ENCODE results near the gene LRRC10. TPM values are rescaled to one million over a fixed set of nuclear protein-coding genes. Genes with fewer than 3 reads are reported as not detected.

LRRC10 gene
- polyA plus RNA-seq, 2 of the 4 experiments (the other 2 are of a cell fraction) = not detected

DNA sequence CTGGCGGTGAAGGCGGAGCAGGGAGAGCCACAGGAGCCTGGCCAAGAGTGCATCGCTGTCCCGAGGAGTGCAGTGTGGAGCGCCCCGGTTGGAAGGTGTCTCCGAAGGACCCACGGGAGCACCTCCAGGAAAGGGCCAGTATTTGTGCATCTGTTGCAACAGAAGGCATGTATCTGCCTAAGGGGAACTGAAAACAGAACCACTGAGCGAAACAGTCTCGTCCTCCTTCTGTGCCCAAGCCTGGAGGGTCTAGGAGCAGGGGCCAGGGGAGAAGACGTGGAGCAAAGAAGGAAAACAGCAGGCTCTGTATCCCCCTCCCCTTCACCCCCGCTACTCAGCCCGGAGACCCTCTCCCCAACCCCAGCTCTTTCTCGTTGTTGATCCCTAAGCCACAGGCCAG is 5.3 kb upstream of the LRRC10 start:
- CTCF ChIA-PET = interaction anchor here (8.1 kb wide), 1 partner anchor 22 kb away, joined by 53 read pairs; no protein-coding TSS in a partner anchor
- ATAC-seq (no peak; a peak in 1 of 6 replicates), FAIRE-seq (no peak), DNase-seq (ENCODE audit: low read depth in 1 of 2, low spot score in 1 of 2) (no peak)
- Histone ChIP-seq H3K27ac (no peak overlapping the region), H3K4me3 (no peak overlapping the region), H3K9me3 (no peaks in the 10 kb centered on the region), H3K4me1 (no peaks in the 10 kb centered on the region), H3K4me2 (no peak overlapping the region)
- WGBS (ENCODE audit: missing lambda C conversion rate) = 47% methylated on average over 14 of the region's 14 CpGs
- POLR2A ChIA-PET = no interaction called here
- TF ChIP-seq BHLHE40 (IDR thresholded peaks at IDR 0.05; ENCODE audit: low read depth, low read length) (no peak), MAFK (IDR thresholded peaks at IDR 0.05; ENCODE audit: partially characterized antibody) (no peak), NR3C1 (IDR thresholded peaks at IDR 0.05) (no peak), SMC3 (IDR thresholded peaks at IDR 0.05) (no peak), GATA3 (IDR thresholded peaks at IDR 0.05; ENCODE audit: borderline replicate concordance) (no peak), EP300 (IDR thresholded peaks at IDR 0.05) (no peak)
- TF ChIP-seq, protein P1, sequence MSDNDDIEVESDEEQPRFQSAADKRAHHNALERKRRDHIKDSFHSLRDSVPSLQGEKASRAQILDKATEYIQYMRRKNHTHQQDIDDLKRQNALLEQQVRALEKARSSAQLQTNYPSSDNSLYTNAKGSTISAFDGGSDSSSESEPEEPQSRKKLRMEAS (IDR thresholded peaks at IDR 0.05) = no peak

DNA sequence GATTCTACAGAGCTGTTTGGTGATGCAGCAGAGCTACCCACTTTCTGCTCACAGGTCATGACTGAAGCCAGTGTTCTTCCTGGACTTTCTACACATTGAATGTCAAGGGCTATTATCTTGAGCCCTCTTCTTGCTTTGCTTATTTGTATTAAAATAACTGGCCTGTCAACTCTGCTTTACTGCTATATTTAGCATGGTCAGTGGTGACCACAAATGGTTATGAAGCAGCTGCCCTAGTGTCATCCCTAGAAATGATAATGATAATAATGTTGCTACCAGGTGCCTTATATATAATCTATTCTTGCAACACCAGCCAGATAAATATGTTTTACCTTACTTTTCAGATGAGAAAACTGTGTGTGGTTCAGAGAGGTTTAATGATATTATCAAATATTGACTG is 2.6 kb upstream of the LRRC10 start:
- POLR2A ChIA-PET = no interaction called here
- no peak for ATAC-seq
- no peaks in the 10 kb centered on the region for H3K9me3 ChIP-seq
- no peak for FAIRE-seq
- H3K4me2 ChIP-seq = no peak overlapping the region
- no peak overlapping the region for H3K27ac ChIP-seq
- no peak for DNase-seq (ENCODE audit: low read depth in 1 of 2, low spot score in 1 of 2)
- no peaks in the 10 kb centered on the region for H3K4me1 ChIP-seq
- CTCF ChIA-PET = interaction anchor here (1.0 kb wide), 1 partner anchor 17 kb away, joined by 3 read pairs; no protein-coding TSS in a partner anchor
- TF ChIP-seq SREBF2 (IDR thresholded peaks at IDR 0.05) (no peak), FOXS1 (CRISPR knock-in tag; IDR thresholded peaks at IDR 0.05) (no peak), NPAS2 (CRISPR knock-in tag; IDR thresholded peaks at IDR 0.05; ENCODE audit: borderline replicate concordance) (no peak), TFCP2L1 (CRISPR knock-in tag; IDR thresholded peaks at IDR 0.05) (no peak)
- TF ChIP-seq, protein P1 (IDR thresholded peaks at IDR 0.05) = no peak
- no peak overlapping the region for H3K4me3 ChIP-seq

DNA sequence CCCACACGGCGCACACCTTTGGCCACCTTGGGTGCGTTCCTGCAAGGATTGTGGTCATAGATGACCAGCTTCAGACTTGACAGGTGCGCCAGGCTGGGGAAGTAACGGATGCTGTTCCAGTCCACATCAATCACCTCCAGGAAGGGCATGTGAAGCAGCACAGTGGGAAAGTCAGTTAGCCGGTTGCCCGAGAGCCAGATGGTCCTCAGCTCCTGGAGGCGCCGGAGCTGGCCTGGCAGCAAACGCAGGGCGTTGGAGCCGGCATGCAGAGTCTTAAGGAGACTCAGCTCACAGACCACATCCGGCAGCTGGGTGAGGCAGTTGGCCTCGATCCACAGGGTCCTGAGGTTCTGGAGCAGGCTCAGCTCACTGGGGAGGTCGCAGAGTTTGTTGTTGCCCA is 581 bp downstream of the LRRC10 start:
- no peak overlapping the region for H3K27ac ChIP-seq
- no peak overlapping the region for H3K4me3 ChIP-seq
- TF ChIP-seq POLR2AphosphoS2 (conservative IDR thresholded peaks at IDR 0.05; ENCODE audit: low read length) (no peak), TFCP2L1 (CRISPR knock-in tag; IDR thresholded peaks at IDR 0.05) (no peak), TP53 (CRISPR knock-in tag; IDR thresholded peaks at IDR 0.05) (no peak), NR3C1 (IDR thresholded peaks at IDR 0.05) (no peak), RAD21 (conservative IDR thresholded peaks at IDR 0.05 in 1 of 2, IDR thresholded peaks at IDR 0.05 in 1 of 2) (no peak), EHMT2 (IDR thresholded peaks at IDR 0.05; ENCODE audit: low read depth) (no peak), CHD4 (IDR thresholded peaks at IDR 0.05; ENCODE audit: borderline replicate concordance) (no peak), HEYL (CRISPR knock-in tag; IDR thresholded peaks at IDR 0.05) (no peak), RNF2 (IDR thresholded peaks at IDR 0.05; ENCODE audit: borderline replicate concordance, low read depth) (no peak), FOSL2 (IDR thresholded peaks at IDR 0.05) (no peak), FOSL2 (CRISPR knock-in tag; IDR thresholded peaks at IDR 0.05) (no peak), KDM5A (IDR thresholded peaks at IDR 0.05) (no peak), HOXB13 (CRISPR knock-in tag; IDR thresholded peaks at IDR 0.05; ENCODE audit: low read depth) (no peak), POLR2A (IDR thresholded peaks at IDR 0.05; ENCODE audit: low read length) (no peak), CEBPB (IDR thresholded peaks at IDR 0.05) (no peak)
- TF ChIP-seq, protein P2, sequence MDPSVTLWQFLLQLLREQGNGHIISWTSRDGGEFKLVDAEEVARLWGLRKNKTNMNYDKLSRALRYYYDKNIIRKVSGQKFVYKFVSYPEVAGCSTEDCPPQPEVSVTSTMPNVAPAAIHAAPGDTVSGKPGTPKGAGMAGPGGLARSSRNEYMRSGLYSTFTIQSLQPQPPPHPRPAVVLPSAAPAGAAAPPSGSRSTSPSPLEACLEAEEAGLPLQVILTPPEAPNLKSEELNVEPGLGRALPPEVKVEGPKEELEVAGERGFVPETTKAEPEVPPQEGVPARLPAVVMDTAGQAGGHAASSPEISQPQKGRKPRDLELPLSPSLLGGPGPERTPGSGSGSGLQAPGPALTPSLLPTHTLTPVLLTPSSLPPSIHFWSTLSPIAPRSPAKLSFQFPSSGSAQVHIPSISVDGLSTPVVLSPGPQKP (IDR thresholded peaks at IDR 0.05; ENCODE audit: low read depth, low read length) = no peak
- TF ChIP-seq, protein P3, sequence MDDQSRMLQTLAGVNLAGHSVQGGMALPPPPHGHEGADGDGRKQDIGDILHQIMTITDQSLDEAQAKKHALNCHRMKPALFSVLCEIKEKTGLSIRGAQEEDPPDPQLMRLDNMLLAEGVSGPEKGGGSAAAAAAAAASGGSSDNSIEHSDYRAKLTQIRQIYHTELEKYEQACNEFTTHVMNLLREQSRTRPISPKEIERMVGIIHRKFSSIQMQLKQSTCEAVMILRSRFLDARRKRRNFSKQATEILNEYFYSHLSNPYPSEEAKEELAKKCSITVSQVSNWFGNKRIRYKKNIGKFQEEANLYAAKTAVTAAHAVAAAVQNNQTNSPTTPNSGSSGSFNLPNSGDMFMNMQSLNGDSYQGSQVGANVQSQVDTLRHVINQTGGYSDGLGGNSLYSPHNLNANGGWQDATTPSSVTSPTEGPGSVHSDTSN (IDR thresholded peaks at IDR 0.05) = no peak
- TF ChIP-seq, protein P4, sequence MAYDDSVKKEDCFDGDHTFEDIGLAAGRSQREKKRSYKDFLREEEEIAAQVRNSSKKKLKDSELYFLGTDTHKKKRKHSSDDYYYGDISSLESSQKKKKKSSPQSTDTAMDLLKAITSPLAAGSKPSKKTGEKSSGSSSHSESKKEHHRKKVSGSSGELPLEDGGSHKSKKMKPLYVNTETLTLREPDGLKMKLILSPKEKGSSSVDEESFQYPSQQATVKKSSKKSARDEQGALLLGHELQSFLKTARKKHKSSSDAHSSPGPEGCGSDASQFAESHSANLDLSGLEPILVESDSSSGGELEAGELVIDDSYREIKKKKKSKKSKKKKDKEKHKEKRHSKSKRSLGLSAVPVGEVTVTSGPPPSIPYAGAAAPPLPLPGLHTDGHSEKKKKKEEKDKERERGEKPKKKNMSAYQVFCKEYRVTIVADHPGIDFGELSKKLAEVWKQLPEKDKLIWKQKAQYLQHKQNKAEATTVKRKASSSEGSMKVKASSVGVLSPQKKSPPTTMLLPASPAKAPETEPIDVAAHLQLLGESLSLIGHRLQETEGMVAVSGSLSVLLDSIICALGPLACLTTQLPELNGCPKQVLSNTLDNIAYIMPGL (CRISPR knock-in tag; IDR thresholded peaks at IDR 0.05; ENCODE audit: borderline replicate concordance) = no peak
- TF ChIP-seq, protein P5, sequence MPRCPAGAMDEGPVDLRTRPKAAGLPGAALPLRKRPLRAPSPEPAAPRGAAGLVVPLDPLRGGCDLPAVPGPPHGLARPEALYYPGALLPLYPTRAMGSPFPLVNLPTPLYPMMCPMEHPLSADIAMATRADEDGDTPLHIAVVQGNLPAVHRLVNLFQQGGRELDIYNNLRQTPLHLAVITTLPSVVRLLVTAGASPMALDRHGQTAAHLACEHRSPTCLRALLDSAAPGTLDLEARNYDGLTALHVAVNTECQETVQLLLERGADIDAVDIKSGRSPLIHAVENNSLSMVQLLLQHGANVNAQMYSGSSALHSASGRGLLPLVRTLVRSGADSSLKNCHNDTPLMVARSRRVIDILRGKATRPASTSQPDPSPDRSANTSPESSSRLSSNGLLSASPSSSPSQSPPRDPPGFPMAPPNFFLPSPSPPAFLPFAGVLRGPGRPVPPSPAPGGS (IDR thresholded peaks at IDR 0.05) = no peak
- TF ChIP-seq, protein P6, sequence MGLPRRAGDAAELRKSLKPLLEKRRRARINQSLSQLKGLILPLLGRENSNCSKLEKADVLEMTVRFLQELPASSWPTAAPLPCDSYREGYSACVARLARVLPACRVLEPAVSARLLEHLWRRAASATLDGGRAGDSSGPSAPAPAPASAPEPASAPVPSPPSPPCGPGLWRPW (IDR thresholded peaks at IDR 0.05) = no peak
- ChIA-PET CTCF (interaction anchor here (0.8 to 2.6 kb wide), 9 partner anchors 9 to 253 kb away, joined by 3 to 18 read pairs (median 3); no protein-coding TSS in a partner anchor), POLR2A (interaction anchor here (1.1 kb wide), 1 partner anchor 25 kb away, joined by 3 read pairs; the partner anchor contains the start of gene CCT2)
- ATAC-seq (no peak), DNase-seq (ENCODE audit: low read depth in 1 of 2, low spot score in 1 of 2) (no peak), FAIRE-seq (no peak)
- H3K4me2 ChIP-seq = no peak overlapping the region
- H3K9me3 ChIP-seq = no peaks in the 10 kb centered on the region
- no peaks in the 10 kb centered on the region for H3K4me1 ChIP-seq
- WGBS (ENCODE audit: missing lambda C conversion rate) = 84% methylated on average over 14 of the region's 15 CpGs
